ENCODE data around the gene HRC.
"Not testable (repeated sequence)": the region's sequence is repeated elsewhere in the genome, so short reads cannot be mapped to it uniquely, and the experiment has no call there.

The HRC gene

DNA sequence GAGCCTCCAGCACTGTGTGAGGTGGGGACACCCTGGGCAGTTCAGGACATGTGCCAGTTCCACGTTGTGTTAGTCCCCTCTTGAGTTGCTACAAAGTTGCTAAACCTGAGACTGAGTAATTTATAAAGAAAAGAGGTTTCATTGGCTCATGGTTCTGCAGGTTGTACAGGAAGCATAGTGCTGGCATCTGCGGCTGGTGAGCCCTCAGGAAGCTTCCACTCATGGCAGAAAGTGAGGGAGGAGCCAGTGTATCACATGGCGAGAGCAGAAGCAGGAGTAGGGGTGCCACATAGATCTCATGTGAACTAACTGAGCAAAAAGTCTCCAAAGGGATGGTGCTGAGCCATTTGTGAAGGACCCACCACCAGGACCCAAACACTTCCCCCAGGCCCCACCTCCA lies 35.6 kb upstream of the HRC start:
- no peak for DNase-seq (ENCODE audit: extremely low read depth, low read depth)
- TF ChIP-seq, protein P1, sequence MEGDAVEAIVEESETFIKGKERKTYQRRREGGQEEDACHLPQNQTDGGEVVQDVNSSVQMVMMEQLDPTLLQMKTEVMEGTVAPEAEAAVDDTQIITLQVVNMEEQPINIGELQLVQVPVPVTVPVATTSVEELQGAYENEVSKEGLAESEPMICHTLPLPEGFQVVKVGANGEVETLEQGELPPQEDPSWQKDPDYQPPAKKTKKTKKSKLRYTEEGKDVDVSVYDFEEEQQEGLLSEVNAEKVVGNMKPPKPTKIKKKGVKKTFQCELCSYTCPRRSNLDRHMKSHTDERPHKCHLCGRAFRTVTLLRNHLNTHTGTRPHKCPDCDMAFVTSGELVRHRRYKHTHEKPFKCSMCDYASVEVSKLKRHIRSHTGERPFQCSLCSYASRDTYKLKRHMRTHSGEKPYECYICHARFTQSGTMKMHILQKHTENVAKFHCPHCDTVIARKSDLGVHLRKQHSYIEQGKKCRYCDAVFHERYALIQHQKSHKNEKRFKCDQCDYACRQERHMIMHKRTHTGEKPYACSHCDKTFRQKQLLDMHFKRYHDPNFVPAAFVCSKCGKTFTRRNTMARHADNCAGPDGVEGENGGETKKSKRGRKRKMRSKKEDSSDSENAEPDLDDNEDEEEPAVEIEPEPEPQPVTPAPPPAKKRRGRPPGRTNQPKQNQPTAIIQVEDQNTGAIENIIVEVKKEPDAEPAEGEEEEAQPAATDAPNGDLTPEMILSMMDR (IDR thresholded peaks at IDR 0.05; ENCODE audit: low read depth, low read length, missing control alignments) = no peak
- no peak overlapping the region for H3K4me3 ChIP-seq (replicated peaks; ENCODE audit: low read depth, low read length)

DNA sequence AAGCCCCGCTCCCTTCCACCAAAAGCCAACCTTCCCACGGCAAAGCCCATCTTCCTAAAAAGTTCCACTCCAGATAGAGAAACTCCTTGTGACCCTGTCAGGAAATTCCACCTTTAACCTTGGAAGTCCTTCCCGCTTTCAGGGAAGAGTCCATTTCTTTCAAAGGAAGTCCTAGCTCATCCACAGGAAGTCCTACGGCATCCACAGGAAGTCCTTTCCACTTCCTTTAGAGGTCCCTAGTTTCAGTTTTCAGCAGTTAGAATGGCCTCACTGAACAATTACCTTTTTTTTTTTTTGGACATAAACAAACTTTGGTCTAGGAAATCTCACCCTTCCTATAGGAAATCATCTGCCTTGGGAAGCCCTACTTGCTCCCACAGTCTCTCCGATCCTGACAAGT lies 34.1 kb upstream of the HRC start:
- TF ChIP-seq, protein P1 (IDR thresholded peaks at IDR 0.05; ENCODE audit: low read depth, low read length, missing control alignments) = no peak
- no peak for DNase-seq (ENCODE audit: extremely low read depth, low read depth)
- no peak overlapping the region for H3K4me3 ChIP-seq (replicated peaks; ENCODE audit: low read depth, low read length)

DNA sequence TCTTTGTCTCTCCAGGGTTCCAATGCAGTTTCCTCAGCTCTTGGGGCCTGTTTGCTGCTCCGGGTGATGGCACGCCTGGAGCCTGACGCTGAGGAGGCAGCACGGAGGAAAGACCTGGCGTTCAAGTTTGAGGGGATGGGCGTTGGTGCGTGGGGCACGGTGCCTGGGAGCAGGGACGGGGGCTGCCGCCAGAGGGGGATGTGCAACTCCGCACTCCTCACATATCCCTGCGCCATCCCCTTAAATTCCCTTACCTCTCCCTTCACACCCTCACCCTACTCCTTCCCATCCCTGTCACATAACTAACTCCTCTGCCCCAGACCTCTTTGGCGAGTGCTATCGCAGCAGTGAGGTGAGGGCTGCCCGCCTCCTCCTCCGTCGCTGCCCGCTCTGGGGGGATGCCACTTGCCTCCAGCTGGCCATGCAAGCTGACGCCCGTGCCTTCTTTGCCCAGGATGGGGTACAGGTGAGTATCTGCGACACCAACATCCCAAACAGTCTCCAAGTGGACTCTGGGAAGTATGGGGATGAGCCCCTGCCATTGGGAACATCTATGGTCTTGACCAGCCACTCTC lies 33.5 kb upstream of the HRC start:
- DNase-seq (ENCODE audit: extremely low read depth, low read depth) = no peak
- no peak overlapping the region for H3K4me3 ChIP-seq (replicated peaks; ENCODE audit: low read depth, low read length)
- TF ChIP-seq, protein P1 (IDR thresholded peaks at IDR 0.05; ENCODE audit: low read depth, low read length, missing control alignments) = no peak

DNA sequence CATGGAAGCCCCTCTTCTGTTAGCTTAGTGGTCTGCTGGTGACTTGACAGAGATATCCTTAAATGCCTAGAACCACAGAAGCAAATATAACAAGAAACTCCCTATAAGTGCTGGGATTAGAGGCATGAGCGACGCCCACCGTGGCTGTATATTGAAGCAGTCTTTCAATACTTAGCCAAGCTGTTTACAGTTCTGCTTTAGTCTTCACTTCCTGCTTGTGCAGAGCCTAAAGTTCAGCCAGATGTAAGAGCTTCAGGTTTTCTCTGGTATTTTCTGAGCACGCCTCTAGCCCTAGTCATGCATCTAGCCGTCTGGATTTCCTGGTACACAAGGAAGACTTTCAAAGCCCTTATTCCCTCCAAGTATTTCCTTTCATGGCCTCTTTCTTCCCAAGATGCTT lies 30.9 kb upstream of the HRC start:
- DNase-seq (ENCODE audit: extremely low read depth, low read depth) = no peak
- TF ChIP-seq, protein P1 (IDR thresholded peaks at IDR 0.05; ENCODE audit: low read depth, low read length, missing control alignments) = no peak
- H3K4me3 ChIP-seq (replicated peaks; ENCODE audit: low read depth, low read length) = no peak overlapping the region

DNA sequence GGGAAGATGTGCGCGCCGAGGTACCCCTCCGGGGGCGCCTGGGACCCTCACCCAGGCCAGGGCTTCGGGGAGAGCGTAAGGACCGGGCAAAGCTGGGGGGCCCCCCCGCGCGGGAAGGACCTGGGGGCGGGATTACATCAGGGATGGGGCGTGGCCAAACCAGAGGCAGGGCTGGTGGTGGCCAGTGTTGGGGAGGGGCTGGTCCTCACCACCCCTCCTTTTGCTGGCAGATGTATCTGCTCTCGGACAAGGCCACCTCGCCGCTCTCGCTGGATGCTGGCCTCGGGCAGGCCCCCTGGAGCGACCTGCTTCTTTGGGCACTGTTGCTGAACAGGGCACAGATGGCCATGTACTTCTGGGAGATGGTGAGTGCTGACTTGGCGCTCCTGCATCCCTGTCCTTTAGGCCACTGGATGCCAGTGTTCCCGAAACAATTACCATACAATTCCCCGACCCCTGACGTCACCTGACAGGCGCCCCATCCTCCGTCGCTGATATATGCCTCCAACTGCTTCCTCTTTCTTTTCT lies 27.7 kb upstream of the HRC start:
- DNase-seq (ENCODE audit: extremely low read depth, low read depth) = no peak
- no peak overlapping the region for H3K4me3 ChIP-seq (replicated peaks; ENCODE audit: low read depth, low read length)
- TF ChIP-seq, protein P1 (IDR thresholded peaks at IDR 0.05; ENCODE audit: low read depth, low read length, missing control alignments) = no peak

DNA sequence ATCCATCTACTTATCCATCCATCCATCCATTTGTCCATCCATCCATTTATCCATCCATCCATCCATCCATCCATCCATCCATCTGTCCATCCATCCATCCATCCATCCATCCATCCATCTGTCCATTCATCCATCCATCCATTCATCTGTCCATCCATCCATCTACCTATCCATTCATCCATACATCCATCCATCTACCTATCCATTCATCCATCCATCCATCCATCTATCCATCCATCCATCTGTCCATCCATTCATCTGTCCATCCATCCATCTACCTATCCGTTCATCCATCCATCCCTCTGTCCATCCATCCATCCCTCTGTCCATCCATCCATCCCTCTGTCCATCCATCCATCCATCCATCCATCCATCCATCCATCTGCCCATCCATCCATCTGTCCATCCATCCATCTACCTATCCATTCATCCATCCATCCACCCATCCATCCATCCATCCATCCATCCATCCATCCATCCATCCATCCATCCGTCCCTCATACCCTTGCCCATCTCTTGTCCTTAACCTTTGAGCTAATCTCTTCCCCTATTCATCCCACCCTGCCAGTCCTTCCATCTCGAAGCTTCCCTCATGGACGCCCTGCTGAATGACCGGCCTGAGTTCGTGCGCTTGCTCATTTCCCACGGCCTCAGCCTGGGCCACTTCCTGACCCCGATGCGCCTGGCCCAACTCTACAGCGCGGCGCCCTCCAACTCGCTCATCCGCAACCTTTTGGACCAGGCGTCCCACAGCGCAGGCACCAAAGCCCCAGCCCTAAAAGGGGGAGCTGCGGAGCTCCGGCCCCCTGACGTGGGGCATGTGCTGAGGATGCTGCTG lies 27.0 kb upstream of the HRC start:
- not testable (repeated sequence) for H3K4me3 ChIP-seq (replicated peaks; ENCODE audit: low read depth, low read length); DNase-seq (ENCODE audit: extremely low read depth, low read depth)

DNA sequence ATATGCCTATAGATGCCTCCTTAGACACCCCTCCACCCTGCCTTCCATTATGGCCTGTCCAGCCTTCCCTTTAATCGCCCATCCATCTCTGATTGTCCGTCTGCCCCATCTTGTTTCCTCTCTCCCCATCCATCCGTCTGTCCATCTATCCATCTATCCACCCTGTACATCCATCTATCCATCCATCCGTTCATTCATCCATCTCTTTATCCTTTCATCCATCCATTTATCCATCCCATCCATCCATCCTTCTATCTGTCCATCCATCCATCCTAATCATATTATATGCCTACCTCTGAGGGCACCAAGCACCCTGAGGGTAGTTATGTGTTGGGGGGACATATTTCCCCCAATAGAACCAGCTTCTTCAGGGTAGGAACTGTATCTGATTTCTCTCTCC lies 25.5 kb upstream of the HRC start:
- DNase-seq (ENCODE audit: extremely low read depth, low read depth) = no peak
- no peak overlapping the region for H3K4me3 ChIP-seq (replicated peaks; ENCODE audit: low read depth, low read length)
- TF ChIP-seq, protein P1 (IDR thresholded peaks at IDR 0.05; ENCODE audit: low read depth, low read length, missing control alignments) = no peak

Measured in HFF-Myc (cell line).